GM20431 (cell line): Measurements from ENCODE around the gene ATXN7L1.

ENCODE experiments used
- in situ Hi-C: fragments of 300-500 bp; cut with MseI, MboI; formaldehyde crosslinking; loops from one replicate; pipeline ENCODE4 v1.15.0; 2020; ENCODE audit warnings: low sequenced_read_pairs; ENCODE audit not compliant: unreplicated experiment

ATXN7L1 gene

GRCh38 chr7:105787793-105788192 is 88.6 kb downstream of the ATXN7L1 start:
- in situ Hi-C loops, result no loop called here

- in situ Hi-C loops, result no loop called here
Observed at GRCh38 chr7:105786520-105787470, 89.6 kb downstream of the ATXN7L1 start.

GRCh38 chr7:105782391-105783042 is 93.9 kb downstream of the ATXN7L1 start:
- in situ Hi-C loops, result no loop called here

- in situ Hi-C loops, result no loop called here
Observed at GRCh38 chr7:105779856-105780780, 96.3 kb downstream of the ATXN7L1 start.

- in situ Hi-C loops, result no loop called here
Observed at GRCh38 chr7:105778956-105779355, 97.4 kb downstream of the ATXN7L1 start.

- in situ Hi-C loops, result no loop called here
Observed at GRCh38 chr7:105776986-105777910, 99.2 kb downstream of the ATXN7L1 start.

GRCh38 chr7:105776068-105776790 is 100.2 kb downstream of the ATXN7L1 start:
- in situ Hi-C loops, result no loop called here

GRCh38 chr7:105775580-105775979 is 100.8 kb downstream of the ATXN7L1 start:
- in situ Hi-C loops, result no loop called here

GRCh38 chr7:105773030-105773460 is 103.4 kb downstream of the ATXN7L1 start:
- in situ Hi-C loops, result loop anchor here (25.0 kb wide), 1 partner anchor 364 kb away; no protein-coding TSS in a partner anchor

- in situ Hi-C loops, result loop anchor here (10.0 to 25.0 kb wide), 2 partner anchors 275 to 367 kb away; no protein-coding TSS in a partner anchor
Observed at GRCh38 chr7:105769901-105770628, 106.3 kb downstream of the ATXN7L1 start.

GRCh38 chr7:105768898-105769507 is 107.4 kb downstream of the ATXN7L1 start:
- in situ Hi-C loops, result loop anchor here (10.0 to 25.0 kb wide), 2 partner anchors 276 to 368 kb away; no protein-coding TSS in a partner anchor

GRCh38 chr7:105768117-105768516 is 108.3 kb downstream of the ATXN7L1 start:
- in situ Hi-C loops, result loop anchor here (10.0 to 25.0 kb wide), 2 partner anchors 277 to 369 kb away; no protein-coding TSS in a partner anchor

- in situ Hi-C loops, result loop anchor here (10.0 to 25.0 kb wide), 2 partner anchors 278 to 371 kb away; no protein-coding TSS in a partner anchor
Observed at GRCh38 chr7:105766421-105767073, 109.9 kb downstream of the ATXN7L1 start.

GRCh38 chr7:105765846-105766245 is 110.6 kb downstream of the ATXN7L1 start:
- in situ Hi-C loops, result loop anchor here (10.0 to 25.0 kb wide), 2 partner anchors 279 to 371 kb away; no protein-coding TSS in a partner anchor

- in situ Hi-C loops, result loop anchor here (10.0 to 25.0 kb wide), 2 partner anchors 280 to 373 kb away; no protein-coding TSS in a partner anchor
Observed at GRCh38 chr7:105764506-105764905, 111.9 kb downstream of the ATXN7L1 start.
